GOT3 (cell line): ENCODE data around the gene TPO.

Source experiments
- DNase-seq: peaks from one replicate; lab custom pipeline; 2025; ENCODE audit warnings: mixed read lengths; lab: John Stamatoyannopoulos, UW

The TPO gene

GRCh38 chr2:1450915-1451314, 37.7 kb downstream of the TPO start:
- no peak for DNase-seq

- no peak for DNase-seq
These were observed 38.2 kb downstream of the TPO start for GRCh38 chr2:1451422-1451821.

- no peak for DNase-seq
These were observed 40.3 kb downstream of the TPO start for GRCh38 chr2:1453561-1453960.

GRCh38 chr2:1454346-1454745, 41.1 kb downstream of the TPO start:
- DNase-seq = no peak

- peak; percentile 21 for DNase-seq
These were observed 42.2 kb downstream of the TPO start for GRCh38 chr2:1455466-1455865.

GRCh38 chr2:1458432-1458831, 45.2 kb downstream of the TPO start:
- no peak for DNase-seq

GRCh38 chr2:1459727-1460126, 46.5 kb downstream of the TPO start:
- DNase-seq = no peak

- no peak for DNase-seq
These were observed 47.7 kb downstream of the TPO start for GRCh38 chr2:1460851-1461418.

- no peak for DNase-seq
These were observed 48.5 kb downstream of the TPO start for GRCh38 chr2:1461507-1462390.

- DNase-seq = no peak
These were observed 49.7 kb downstream of the TPO start for GRCh38 chr2:1462994-1463393.

- DNase-seq = no peak
These were observed 59.1 kb downstream of the TPO start for GRCh38 chr2:1472350-1472749.

- DNase-seq = no peak
These were observed 63.4 kb downstream of the TPO start for GRCh38 chr2:1476617-1477195.

- DNase-seq = no peak
These were observed 64.2 kb downstream of the TPO start for GRCh38 chr2:1477196-1478040.

GRCh38 chr2:1478311-1479305, 65.3 kb downstream of the TPO start:
- DNase-seq = no peak

- no peak for DNase-seq
These were observed 66.1 kb downstream of the TPO start for GRCh38 chr2:1479346-1479745.

GRCh38 chr2:1480671-1481076, 67.4 kb downstream of the TPO start:
- no peak for DNase-seq

- no peak for DNase-seq
These were observed 68.4 kb downstream of the TPO start for GRCh38 chr2:1481406-1482252.

GRCh38 chr2:1482253-1482675, 69.0 kb downstream of the TPO start:
- DNase-seq = no peak

- DNase-seq = no peak
These were observed 69.7 kb downstream of the TPO start for GRCh38 chr2:1482981-1483380.

GRCh38 chr2:1483551-1483950, 70.3 kb downstream of the TPO start:
- DNase-seq = no peak
